HepG2 (cell line): ENCODE results near the gene AQP5. TPM values are rescaled to one million over a fixed set of nuclear protein-coding genes. Genes with fewer than 3 reads are reported as not detected.

Experiments used
- ARNT2 ChIP-seq: sonication (generic); formaldehyde crosslinking; IDR thresholded peaks from 2 replicates; pipeline ENCODE4 v1.8.0; 2022; ENCODE audit warnings: mild to moderate bottlenecking, low read depth, missing genetic modification reagents, moderate library complexity
- BHLHE40 ChIP-seq: IDR thresholded peaks from 2 replicates; pipeline ENCODE4 v1.6.1; 2011; ENCODE audit warnings: low read length, improper control_type of control experiment
- CREBL2 ChIP-seq: sonication (generic); formaldehyde crosslinking; IDR thresholded peaks from 2 replicates; pipeline ENCODE4 v1.8.1; 2023; ENCODE audit warnings: missing genetic modification reagents, mild to moderate bottlenecking, borderline replicate concordance
- EED ChIP-seq: sonication (generic); formaldehyde crosslinking; IDR thresholded peaks from 2 replicates; pipeline ENCODE4 v1.5.0; 2020; ENCODE audit warnings: mild to moderate bottlenecking, missing genetic modification reagents
- ELK4 ChIP-seq: sonication (generic); formaldehyde crosslinking; IDR thresholded peaks from 2 replicates; pipeline ENCODE4 v1.9.0; 2021; ENCODE audit warnings: missing genetic modification reagents, borderline replicate concordance
- FOXA1 ChIP-seq, 2 experiments: fragments of 450-650 bp in 1 of 2; sonication (generic) in 1 of 2; formaldehyde crosslinking in 1 of 2; IDR thresholded peaks; 2 replicates each; pipeline versions ENCODE4 v1.4.0 to v1.6.1; 2016 to 2020; ENCODE audit warnings: missing genetic modification reagents in 1 of 2
- FOXM1 ChIP-seq: sonication (generic); formaldehyde crosslinking; IDR thresholded peaks from 2 replicates; pipeline ENCODE4 v1.5.0; 2020; ENCODE audit warnings: missing genetic modification reagents
- HDAC1 ChIP-seq: sonication (generic); formaldehyde crosslinking; IDR thresholded peaks from 2 replicates; pipeline ENCODE4 v1.5.1; 2020; ENCODE audit warnings: mild to moderate bottlenecking, missing genetic modification reagents
- HNF1A ChIP-seq, 2 experiments: sonication (generic) in 1 of 2; formaldehyde crosslinking in 1 of 2; IDR thresholded peaks; 2 replicates each; pipeline versions ENCODE4 v1.4.0 to v1.6.1; 2016 to 2020; ENCODE audit warnings: borderline replicate concordance in 1 of 2, low read depth in 1 of 2, mild to moderate bottlenecking in 1 of 2, missing genetic modification reagents in 1 of 2
- MBNL3 ChIP-seq: fragments of 250-450 bp; sonication (Bioruptor Pico); conservative IDR thresholded peaks from 2 replicates; pipeline ENCODE4 v1.8.0; 2022; ENCODE audit warnings: mild to moderate bottlenecking, inconsistent platforms
- MIER3 ChIP-seq: IDR thresholded peaks from 2 replicates; pipeline ENCODE4 v1.6.1; 2016; ENCODE audit warnings: missing compliant biosample characterization, borderline replicate concordance
- MYPOP ChIP-seq: sonication (generic); formaldehyde crosslinking; IDR thresholded peaks from 2 replicates; pipeline ENCODE4 v1.8.1; 2023; ENCODE audit warnings: mild to moderate bottlenecking, moderate library complexity, missing genetic modification reagents
- NBN ChIP-seq: fragments of 450-650 bp; conservative IDR thresholded peaks from 2 replicates; pipeline ENCODE4 v1.6.1; 2017
- PAWR ChIP-seq: sonication (generic); formaldehyde crosslinking; IDR thresholded peaks from 2 replicates; pipeline ENCODE4 v1.4.0; 2020; ENCODE audit warnings: missing genetic modification reagents, mild to moderate bottlenecking, borderline replicate concordance
- RBM22 ChIP-seq: fragments of 200-400 bp; formaldehyde crosslinking; optimal IDR thresholded peaks from 2 replicates; pipeline ENCODE3; 2017; ENCODE audit warnings: mild to moderate bottlenecking, low read length, moderate library complexity
- RFX5 ChIP-seq: IDR thresholded peaks from 2 replicates; pipeline ENCODE4 v1.6.1; 2011; ENCODE audit warnings: low read depth, low read length, improper control_type of control experiment
- TEAD3 ChIP-seq: optimal IDR thresholded peaks from 2 replicates; pipeline ENCODE3; 2016; ENCODE audit warnings: borderline replicate concordance
- ZNF7 ChIP-seq: IDR thresholded peaks from 2 replicates; pipeline ENCODE4 v1.6.1; 2016; ENCODE audit warnings: missing biosample characterization, missing genetic modification reagents
- ZNF704 ChIP-seq: sonication (generic); formaldehyde crosslinking; IDR thresholded peaks from 2 replicates; pipeline ENCODE4 v1.8.1; 2023; ENCODE audit warnings: mild to moderate bottlenecking, inconsistent platforms, moderate library complexity, missing genetic modification reagents, borderline replicate concordance
- ZNF83 ChIP-seq: sonication (generic); formaldehyde crosslinking; IDR thresholded peaks from 2 replicates; pipeline ENCODE4 v1.4.0; 2020; ENCODE audit warnings: missing genetic modification reagents, mild to moderate bottlenecking, borderline replicate concordance
- polyA plus RNA-seq, 8 experiments: library from polyadenylated mRNA; depleted of rRNA in 3 of 8; stranded (reverse) in 7 of 8; unstranded in 1 of 8; fragments of >200 nt; fragmentation: Illumina TruSeq in 4 of 8; extraction: Trizol in 4 of 8; gene quantifications; 2 replicates each; pipeline versions ENCODE4 v1.2.1 to v1.2.3, GENCODE V29; 2011 to 2016; ENCODE audit warnings: low read depth in 4 of 8, missing spikeins in 1 of 8, mixed read lengths in 1 of 8; ENCODE audit not compliant: insufficient read depth in 1 of 8
- total RNA-seq, 5 experiments: library from RNA; depleted of rRNA; stranded (reverse); fragments of >200 nt; fragmentation: Illumina TruSeq; extraction: Trizol; gene quantifications; 2 replicates each; pipeline ENCODE4 v1.2.3, GENCODE V29; 2016; ENCODE audit warnings: low read depth in 1 of 5

The AQP5 gene
- total and polyA plus RNA-seq, 2 of the 13 experiments (the other 11 are each of a cell fraction or from before 2014, with no cell fraction given), result not detected

- TF ChIP-seq NBN (no peak), ARNT2 (CRISPR knock-in tag) (no peak; the same call in 1 of the 2 replicates), PAWR (CRISPR knock-in tag) (no peak), RBM22 (no peak), MBNL3 (no peak), TEAD3 (CRISPR knock-in tag) (peak; percentile 21), BHLHE40 (0 out of 2 replicates have a peak, but pooled peaks have one; percentile 58), RFX5 (no peak), FOXA1 (IDR thresholded peaks at IDR 0.05) (no peak), FOXA1 (CRISPR knock-in tag; IDR thresholded peaks at IDR 0.05) (peak; percentile 40; the same call in 1 of the 2 replicates), ZNF7 (CRISPR knock-in tag) (no peak), ZNF704 (CRISPR knock-in tag) (no peak), MIER3 (CRISPR knock-in tag) (no peak), ELK4 (CRISPR knock-in tag) (no peak), HNF1A (IDR thresholded peaks at IDR 0.05; ENCODE audit: low read depth) (no peak), HNF1A (CRISPR knock-in tag; IDR thresholded peaks at IDR 0.05; ENCODE audit: borderline replicate concordance) (0 out of 2 replicates have a peak, but pooled peaks have one; percentile 28), CREBL2 (CRISPR knock-in tag) (0 out of 2 replicates have a peak, but pooled peaks have one; percentile 24), FOXM1 (CRISPR knock-in tag) (no peak), MYPOP (CRISPR knock-in tag) (no peak), ZNF83 (CRISPR knock-in tag) (0 out of 2 replicates have a peak, but pooled peaks have one; percentile 27), HDAC1 (CRISPR knock-in tag) (peak; percentile 58; the same call in 1 of the 2 replicates), EED (CRISPR knock-in tag) (no peak; the same call in 1 of the 2 replicates)
Observed at GRCh38 chr12:49967042-49967776, 5.5 kb downstream of the AQP5 start (continued).
